Stimulated activated CD4-positive, alpha-beta T cell treated with anti-CD3 and anti-CD28 coated beads, Interleukin-1b, Interleukin-23, amount 100 ng/mL, for 24 hours (primary cell): ENCODE results near the gene DAND5.
"Not testable (repeated sequence)": the region's sequence is repeated elsewhere in the genome, so short reads cannot be mapped to it uniquely, and the experiment has no call there.

ENCODE experiments used
- DNase-seq, 4 experiments: peaks; one replicate each; pipeline ENCODE4 v3.0.0-alpha.2; 2020; ENCODE audit warnings: low read depth in 4 of 4, low spot score in 1 of 4

The DAND5 gene

GRCh38 chr19:12945479-12946091, 23.8 kb upstream of the DAND5 start, which contains the start of gene RAD23A:
Gene RAD23A, plus strand, starts transcription at chr19:12945862. Its CDS starts 87 bp downstream, at chr19:12945949.
- DNase-seq: peak; percentile 97 to 99 (median 98)

- DNase-seq: peak in 1 of 4 experiments; percentile 49
Measured at GRCh38 chr19:12946092-12946721, 23.2 kb upstream of the DAND5 start.

GRCh38 chr19:12946731-12947496, 22.5 kb upstream of the DAND5 start:
- DNase-seq: no peak

- no peak for DNase-seq
Measured at GRCh38 chr19:12947702-12948611, 21.4 kb upstream of the DAND5 start.

GRCh38 chr19:12948612-12949362, 20.6 kb upstream of the DAND5 start:
- no peak for DNase-seq

- no peak for DNase-seq
Measured at GRCh38 chr19:12949363-12950283, 19.8 kb upstream of the DAND5 start.

GRCh38 chr19:12952050-12952449, 17.3 kb upstream of the DAND5 start:
- DNase-seq: not testable (repeated sequence)

GRCh38 chr19:12952488-12953137, 16.8 kb upstream of the DAND5 start:
- no peak for DNase-seq

- DNase-seq: no peak
Measured at GRCh38 chr19:12953138-12953798, 16.1 kb upstream of the DAND5 start.

GRCh38 chr19:12953799-12954611, 15.4 kb upstream of the DAND5 start:
- DNase-seq: no peak

GRCh38 chr19:12954612-12954962, 14.8 kb upstream of the DAND5 start:
- no peak for DNase-seq

- DNase-seq: not testable (repeated sequence)
Measured at GRCh38 chr19:12955575-12955974, 13.8 kb upstream of the DAND5 start.

- DNase-seq: no peak
Measured at GRCh38 chr19:12955996-12956395, 13.4 kb upstream of the DAND5 start.

- peak in 3 of 4 experiments; percentile 55 to 80 (median 75) for DNase-seq
Measured at GRCh38 chr19:12956446-12957388, 12.7 kb upstream of the DAND5 start, which contains the start of gene GADD45GIP1. Gene GADD45GIP1, minus strand, starts transcription at chr19:12957223. Its CDS starts 11 bp downstream, at chr19:12957212.

- not testable (repeated sequence) for DNase-seq
Measured at GRCh38 chr19:12957389-12957952, 11.9 kb upstream of the DAND5 start.

GRCh38 chr19:12959481-12959880, 9.9 kb upstream of the DAND5 start:
- no peak for DNase-seq
